Measurements from ENCODE around the gene LOXL1. TPM values are rescaled to one million over a fixed set of nuclear protein-coding genes. Genes with fewer than 3 reads are reported as not detected.

LOXL1 gene
- polyA plus RNA-seq, 3 donors = 0.07 TPM; not detected in 2

GRCh38 chr15:73957785-73958184, 31.5 kb downstream of the LOXL1 start:
- intact Hi-C loops (cut with micrococcal nuclease) = no loop called here
- no peaks in the 10 kb centered on the region for H4K20me1 ChIP-seq (ENCODE audit: insufficient read depth, low read length)
- no peaks in the 10 kb centered on the region for H3K27me3 ChIP-seq (ENCODE audit: control insufficient read depth in 2 of 2, insufficient read depth in 2 of 2, low read length in 2 of 2)
- peaks cover 6 to 9% of the 10 kb centered on the region in 2 donors for H3K4me1 ChIP-seq (ENCODE audit: control insufficient read depth in 1 of 2, insufficient read depth in 2 of 2, low read length in 2 of 2)
- H3K27ac ChIP-seq (ENCODE audit: low read depth in 1 of 2, low read length in 2 of 2) = no peak overlapping the region
- H3K4me1 Mint-ChIP-seq = peaks cover 27% of the 10 kb centered on the region
- no peaks in the 10 kb centered on the region for H3K79me2 ChIP-seq (ENCODE audit: insufficient read depth, low read length)
- H3K4me2 ChIP-seq (replicated peaks; ENCODE audit: extremely low read depth, low read length, poor library complexity, severe bottlenecking) = no peak overlapping the region
- no peak overlapping the region for H3K9ac ChIP-seq (ENCODE audit: insufficient read depth, low read length, poor library complexity, severe bottlenecking)
- no peaks in the 10 kb centered on the region for H3K9me3 ChIP-seq (replicated peaks in 1 of 2; ENCODE audit: control insufficient read depth in 1 of 2, insufficient read depth in 1 of 2, low read length in 2 of 2)
- H3K9me3 Mint-ChIP-seq = no peaks in the 10 kb centered on the region
- H3K27me3 Mint-ChIP-seq (ENCODE audit: low read depth in 3 of 3) = peaks cover 21 to 28% (median 21%) of the 10 kb centered on the region in 3 donors
- H3K27ac Mint-ChIP-seq = no peak overlapping the region
- WGBS (ENCODE audit: insufficient coverage) = 100% methylated on average over 1 of the region's 2 CpGs
- no peak overlapping the region for H3K4me3 Mint-ChIP-seq
- H3K4me3 ChIP-seq (replicated peaks in 1 of 3; ENCODE audit: low read depth in 2 of 3, low read length in 3 of 3) = no peak overlapping the region
- DNase-seq = no peak
- no peak overlapping the region for H2AFZ ChIP-seq (ENCODE audit: insufficient read depth, low read depth, low read length, poor library complexity, severe bottlenecking)
- H3K36me3 Mint-ChIP-seq = no peaks in the 10 kb centered on the region
- TF ChIP-seq, protein P1, sequence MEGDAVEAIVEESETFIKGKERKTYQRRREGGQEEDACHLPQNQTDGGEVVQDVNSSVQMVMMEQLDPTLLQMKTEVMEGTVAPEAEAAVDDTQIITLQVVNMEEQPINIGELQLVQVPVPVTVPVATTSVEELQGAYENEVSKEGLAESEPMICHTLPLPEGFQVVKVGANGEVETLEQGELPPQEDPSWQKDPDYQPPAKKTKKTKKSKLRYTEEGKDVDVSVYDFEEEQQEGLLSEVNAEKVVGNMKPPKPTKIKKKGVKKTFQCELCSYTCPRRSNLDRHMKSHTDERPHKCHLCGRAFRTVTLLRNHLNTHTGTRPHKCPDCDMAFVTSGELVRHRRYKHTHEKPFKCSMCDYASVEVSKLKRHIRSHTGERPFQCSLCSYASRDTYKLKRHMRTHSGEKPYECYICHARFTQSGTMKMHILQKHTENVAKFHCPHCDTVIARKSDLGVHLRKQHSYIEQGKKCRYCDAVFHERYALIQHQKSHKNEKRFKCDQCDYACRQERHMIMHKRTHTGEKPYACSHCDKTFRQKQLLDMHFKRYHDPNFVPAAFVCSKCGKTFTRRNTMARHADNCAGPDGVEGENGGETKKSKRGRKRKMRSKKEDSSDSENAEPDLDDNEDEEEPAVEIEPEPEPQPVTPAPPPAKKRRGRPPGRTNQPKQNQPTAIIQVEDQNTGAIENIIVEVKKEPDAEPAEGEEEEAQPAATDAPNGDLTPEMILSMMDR (IDR thresholded peaks at IDR 0.05) = no peak
- H3K36me3 ChIP-seq (replicated peaks in 1 of 2; ENCODE audit: control insufficient read depth in 1 of 2, insufficient read depth in 2 of 2, low read length in 2 of 2) = no peaks in the 10 kb centered on the region

DNA sequence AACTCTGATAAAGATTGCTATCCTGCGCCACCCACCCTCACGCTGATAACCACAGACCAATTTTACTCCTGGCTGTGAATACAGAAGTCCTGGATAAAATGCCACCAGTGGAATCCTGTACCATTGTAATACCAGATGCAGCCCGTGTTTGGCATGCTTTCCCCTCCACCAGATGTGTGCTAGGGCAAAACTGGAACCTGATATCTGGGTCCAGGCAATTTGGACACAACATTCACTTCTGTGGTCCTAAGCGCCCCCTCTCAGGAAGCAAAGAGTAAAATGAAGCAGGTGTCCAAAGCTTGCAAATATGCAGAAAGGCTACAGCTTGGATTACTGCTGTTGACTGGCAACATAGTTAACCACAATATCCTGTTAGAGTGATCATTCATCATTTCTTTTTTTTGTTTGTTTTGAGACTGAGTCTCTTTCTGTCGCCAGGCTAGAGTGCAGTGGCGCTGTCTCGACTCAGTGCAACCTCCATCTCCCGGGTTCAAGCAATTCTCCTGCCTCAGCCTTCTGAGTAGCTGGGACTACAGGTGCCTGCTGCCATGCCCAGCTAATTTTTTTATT, 32.8 kb downstream of the LOXL1 start:
- Histone ChIP-seq H4K20me1 (ENCODE audit: insufficient read depth, low read length) (no peaks in the 10 kb centered on the region), H3K4me3 (replicated peaks in 1 of 3; ENCODE audit: low read depth in 2 of 3, low read length in 3 of 3) (no peak overlapping the region), H3K4me2 (replicated peaks; ENCODE audit: extremely low read depth, low read length, poor library complexity, severe bottlenecking) (no peak overlapping the region), H3K9ac (ENCODE audit: insufficient read depth, low read length, poor library complexity, severe bottlenecking) (no peak overlapping the region), H3K27ac (ENCODE audit: low read depth in 1 of 2, low read length in 2 of 2) (no peak overlapping the region), H3K36me3 (replicated peaks in 1 of 2; ENCODE audit: control insufficient read depth in 1 of 2, insufficient read depth in 2 of 2, low read length in 2 of 2) (no peaks in the 10 kb centered on the region), H3K9me3 (replicated peaks in 1 of 2; ENCODE audit: control insufficient read depth in 1 of 2, insufficient read depth in 1 of 2, low read length in 2 of 2) (no peaks in the 10 kb centered on the region), H3K4me1 (ENCODE audit: control insufficient read depth in 1 of 2, insufficient read depth in 2 of 2, low read length in 2 of 2) (peaks cover 6 to 9% of the 10 kb centered on the region in 2 donors), H2AFZ (ENCODE audit: insufficient read depth, low read depth, low read length, poor library complexity, severe bottlenecking) (no peak overlapping the region), H3K27me3 (ENCODE audit: control insufficient read depth in 2 of 2, insufficient read depth in 2 of 2, low read length in 2 of 2) (no peaks in the 10 kb centered on the region), H3K79me2 (ENCODE audit: insufficient read depth, low read length) (no peaks in the 10 kb centered on the region)
- Mint-ChIP-seq H3K4me1 (peaks cover 27% of the 10 kb centered on the region), H3K27me3 (ENCODE audit: low read depth in 3 of 3) (peaks cover 19 to 29% (median 21%) of the 10 kb centered on the region in 3 donors), H3K9me3 (no peaks in the 10 kb centered on the region), H3K27ac (no peak overlapping the region), H3K4me3 (no peak overlapping the region), H3K36me3 (no peaks in the 10 kb centered on the region)
- WGBS (ENCODE audit: insufficient coverage) = 0% methylated on average over 4 of the region's 8 CpGs
- TF ChIP-seq, protein P1 (IDR thresholded peaks at IDR 0.05) = no peak
- DNase-seq = no peak
- intact Hi-C loops (cut with micrococcal nuclease) = no loop called here

All from CD14-positive monocyte (primary cell).